Endothelial cell of umbilical vein (primary cell): ENCODE measurements around the gene ZHX3. TPM values are rescaled to one million over a fixed set of nuclear protein-coding genes. Genes with fewer than 3 reads are reported as not detected.

ENCODE experiments used
- Bru-seq: library from RNA; stranded (reverse); fragments of 400-500 nt; gene quantifications from one replicate; lab custom pipeline; 2021; lab: Mats Ljungman, UMichigan
- BruChase-seq, 2 experiments: library from RNA; stranded (reverse); fragments of 400-500 nt; gene quantifications; one replicate each; lab custom pipeline; 2021; lab: Mats Ljungman, UMichigan
- BruUV-seq: library from RNA; stranded (reverse); fragments of 400-500 nt; replicated peaks from 2 replicates; lab custom pipeline; 2021; lab: Mats Ljungman, UMichigan
- CTCF ChIA-PET: fragments of 300-600, 350-600 bp; sonication (Branson Sonifier 250); formaldehyde crosslinking; loops from one replicate; lab custom pipeline; 2021; ENCODE audit warnings: antibody characterized with exemption, inconsistent platforms; lab: Charles Lee
- POLR2A ChIA-PET: fragments of 300-600, 350-600 bp; sonication (Branson Sonifier 250); formaldehyde crosslinking; loops from one replicate; lab custom pipeline; 2021; ENCODE audit warnings: antibody characterized with exemption, inconsistent platforms; lab: Charles Lee
- DNase-seq: peaks from one replicate; pipeline ENCODE4 v3.0.0-alpha.2; 2011; ENCODE audit warnings: low read depth, low spot score
- FAIRE-seq: peaks from 2 replicates; lab custom pipeline; 2011; peaks lifted over from hg19 to GRCh38; lab: Jason Lieb, UNC
- H2AFZ ChIP-seq: 2 replicates; pipeline ENCODE4 v1.6.0; 2012; ENCODE audit warnings: low read depth, low read length, control low read depth, inconsistent platforms
- H3K27ac ChIP-seq: 2 replicates; pipeline ENCODE4 v1.5.1; 2011; ENCODE audit warnings: low read depth, mild to moderate bottlenecking, control low read depth, low read length, moderate library complexity; ENCODE audit not compliant: insufficient read depth
- H3K27me3 ChIP-seq, 2 experiments: 2 replicates each; pipeline versions ENCODE4 v1.6.0 to v1.6.1; 2011; ENCODE audit warnings: low read length in 2 of 2, mixed read lengths in 1 of 2; ENCODE audit not compliant: control insufficient read depth in 2 of 2, insufficient read depth in 2 of 2
- H3K36me3 ChIP-seq, 2 experiments: 2 replicates in 1 of 2; 3 replicates in 1 of 2; pipeline ENCODE4 v1.5.1; 2011; ENCODE audit warnings: low read length in 2 of 2, mild to moderate bottlenecking in 1 of 2, moderate library complexity in 1 of 2; ENCODE audit not compliant: control insufficient read depth in 2 of 2, insufficient read depth in 2 of 2; ENCODE audit errors: extremely low read depth in 1 of 2
- H3K4me1 ChIP-seq: 3 replicates; pipeline ENCODE4 v1.5.1; 2011; ENCODE audit warnings: mild to moderate bottlenecking, low read length; ENCODE audit not compliant: control insufficient read depth, insufficient read depth; ENCODE audit errors: extremely low read depth
- H3K4me2 ChIP-seq: 2 replicates; pipeline ENCODE4 v1.6.1; 2011; ENCODE audit warnings: low read length, control low read depth, mixed read lengths; ENCODE audit not compliant: insufficient read depth
- H3K4me3 ChIP-seq, 3 experiments: fragments of 200-600 bp in 1 of 3; sonication (generic), shearing (Covaris generic) in 1 of 3; replicated peaks in 1 of 3; 2 replicates each; pipeline ENCODE4 v1.5.1; 2011 to 2016; ENCODE audit warnings: control low read depth in 3 of 3, low read length in 3 of 3, mild to moderate bottlenecking in 2 of 3, inconsistent platforms in 1 of 3, low read depth in 1 of 3, moderate library complexity in 1 of 3; ENCODE audit not compliant: insufficient read depth in 1 of 3
- H3K79me2 ChIP-seq: 2 replicates; pipeline ENCODE4 v1.6.0; 2012; ENCODE audit warnings: low read length, inconsistent platforms; ENCODE audit not compliant: control insufficient read depth, insufficient read depth
- H3K9ac ChIP-seq: replicated peaks from 2 replicates; pipeline ENCODE3; 2011; ENCODE audit warnings: low read length, control low read depth; ENCODE audit not compliant: insufficient read depth; ENCODE audit errors: extremely low read depth
- H3K9me1 ChIP-seq: replicated peaks from 3 replicates; pipeline ENCODE4 v1.6.0; 2011; ENCODE audit warnings: mild to moderate bottlenecking, low read length; ENCODE audit not compliant: control insufficient read depth, insufficient read depth; ENCODE audit errors: extremely low read depth
- H3K9me3 ChIP-seq: replicated peaks from 2 replicates; pipeline ENCODE4 v1.5.1; 2012; ENCODE audit warnings: low read length, inconsistent platforms; ENCODE audit not compliant: control insufficient read depth, insufficient read depth
- H4K20me1 ChIP-seq: replicated peaks from 2 replicates; pipeline ENCODE3; 2011; ENCODE audit warnings: mild to moderate bottlenecking, low read length; ENCODE audit not compliant: control insufficient read depth, insufficient read depth; ENCODE audit errors: extremely low read depth
- EZH2 ChIP-seq: IDR thresholded peaks from 2 replicates; pipeline ENCODE4 v1.6.1; 2012; ENCODE audit warnings: borderline replicate concordance, low read depth, mild to moderate bottlenecking, moderate library complexity, low read length, inconsistent platforms; ENCODE audit not compliant: severe bottlenecking
- FOS ChIP-seq: IDR thresholded peaks from 2 replicates; pipeline ENCODE4 v1.6.1; 2011; ENCODE audit warnings: mild to moderate bottlenecking, low read length, moderate library complexity, borderline replicate concordance; ENCODE audit not compliant: insufficient read depth
- GATA2 ChIP-seq: IDR thresholded peaks from 2 replicates; pipeline ENCODE4 v1.7.0; 2011; ENCODE audit warnings: low read depth, mild to moderate bottlenecking, moderate library complexity, mixed read lengths, low read length; ENCODE audit not compliant: insufficient read length, insufficient read depth
- JUN ChIP-seq: IDR thresholded peaks from 2 replicates; pipeline ENCODE4 v1.6.1; 2011; ENCODE audit warnings: borderline replicate concordance, low read depth; ENCODE audit not compliant: insufficient read length, insufficient read depth
- MAX ChIP-seq: IDR thresholded peaks from 2 replicates; pipeline ENCODE4 v1.6.1; 2011; ENCODE audit not compliant: insufficient read depth, insufficient read length
- MYC ChIP-seq: IDR thresholded peaks from one replicate; pipeline ENCODE4 v1.6.1; 2011; ENCODE audit warnings: mild to moderate bottlenecking, low read depth, low read length
- POLR2A ChIP-seq: IDR thresholded peaks from 2 replicates; pipeline ENCODE4 v1.6.1; 2012; ENCODE audit warnings: low read depth, mild to moderate bottlenecking, control low read depth, low read length
- POLR2AphosphoS5 ChIP-seq: IDR thresholded peaks from 2 replicates; pipeline ENCODE4 v1.6.1; 2012; ENCODE audit warnings: low read depth, mild to moderate bottlenecking, control low read depth, low read length, moderate library complexity; ENCODE audit not compliant: insufficient read depth
- dilution Hi-C: fragments of 300-500 bp; cut with MboI; formaldehyde crosslinking; loops from one replicate; pipeline ENCODE4 v1.15.0; 2019; ENCODE audit warnings: low sequenced_read_pairs; ENCODE audit not compliant: extremely low pct_ligation_motif_present
- intact Hi-C: fragments of 100-400 bp; cut with micrococcal nuclease; formaldehyde crosslinking; loops from one replicate; pipeline ENCODE4 v1.10.0; 2022
- long read RNA-seq: library from polyadenylated mRNA; stranded (forward); transcript quantifications from one replicate; pipeline ENCODE4 v2.0.0, GENCODE V29; 2021
- polyA minus RNA-seq, 3 experiments: library from RNA; depleted of rRNA, polyadenylated mRNA; stranded (reverse); fragments of >200 nt; gene quantifications; 1 replicate in 1 of 3; 2 replicates in 2 of 3; pipeline ENCODE4 v1.2.3, GENCODE V29; 2011
- polyA plus RNA-seq, 4 experiments: library from polyadenylated mRNA; depleted of rRNA in 3 of 4; stranded (reverse) in 3 of 4; unstranded in 1 of 4; fragments of >200 nt; gene quantifications; 2 replicates each; pipeline versions ENCODE4 v1.2.1 to v1.2.3, GENCODE V29; 2011 to 2012; ENCODE audit warnings: missing spikeins in 1 of 4
- total RNA-seq: library from RNA; stranded (reverse); gene quantifications from 2 replicates; pipeline ENCODE4 v1.2.3, GENCODE V29; 2021
- TF ChIP-seq, protein P1 (sequence below), 2 donors: IDR thresholded peaks; 1 replicate in 1 of 2; 2 replicates in 1 of 2; pipeline ENCODE4 v1.5.1; 2011; ENCODE audit warnings: low read length in 2 of 2, mild to moderate bottlenecking in 2 of 2, moderate library complexity in 2 of 2, control low read depth in 1 of 2, inconsistent platforms in 1 of 2, low read depth in 1 of 2; ENCODE audit not compliant: insufficient read depth in 1 of 2; ENCODE audit errors: extremely low read depth in 1 of 2

The ZHX3 gene
- total RNA-seq = 15.1 and 17.8 TPM in 2 replicates
- polyA plus RNA-seq = 6.5 and 7.4 TPM in 2 replicates
- polyA plus RNA-seq (2011; cell fraction: cytosol; rRNA removed) = 9.1 and 10.4 TPM in 2 replicates
- polyA plus RNA-seq (2011; cell fraction: nucleus; rRNA removed) = 19.0 and 20.1 TPM in 2 replicates
- 9.4 and 9.7 TPM in 2 replicates for polyA plus RNA-seq (2012)
- polyA minus RNA-seq = 27.4 and 30.2 TPM in 2 replicates
- polyA minus RNA-seq (2011; cell fraction: cytosol; rRNA and poly(A)+ RNA removed) = 8.8 TPM
- 19.5 and 19.7 TPM in 2 replicates for polyA minus RNA-seq (2011; cell fraction: nucleus; rRNA and poly(A)+ RNA removed)
- percentile 73 among the genes with signal in this experiment for Bru-seq, nascent RNA
- percentile 64 among the genes with signal in this experiment for BruChase-seq, experiment 1, labeled RNA remaining after a 6-hour chase
- BruChase-seq, experiment 2, labeled RNA remaining after a 2-hour chase = percentile 67 among the genes with signal in this experiment
- long read RNA-seq, full-length matches to known transcripts = 3 of 24 reads
- long read RNA-seq, partial matches to known transcripts = 10 of 24 reads
- long read RNA-seq, other reads (novel, unspliced or antisense) = 11 of 24 reads

DNA sequence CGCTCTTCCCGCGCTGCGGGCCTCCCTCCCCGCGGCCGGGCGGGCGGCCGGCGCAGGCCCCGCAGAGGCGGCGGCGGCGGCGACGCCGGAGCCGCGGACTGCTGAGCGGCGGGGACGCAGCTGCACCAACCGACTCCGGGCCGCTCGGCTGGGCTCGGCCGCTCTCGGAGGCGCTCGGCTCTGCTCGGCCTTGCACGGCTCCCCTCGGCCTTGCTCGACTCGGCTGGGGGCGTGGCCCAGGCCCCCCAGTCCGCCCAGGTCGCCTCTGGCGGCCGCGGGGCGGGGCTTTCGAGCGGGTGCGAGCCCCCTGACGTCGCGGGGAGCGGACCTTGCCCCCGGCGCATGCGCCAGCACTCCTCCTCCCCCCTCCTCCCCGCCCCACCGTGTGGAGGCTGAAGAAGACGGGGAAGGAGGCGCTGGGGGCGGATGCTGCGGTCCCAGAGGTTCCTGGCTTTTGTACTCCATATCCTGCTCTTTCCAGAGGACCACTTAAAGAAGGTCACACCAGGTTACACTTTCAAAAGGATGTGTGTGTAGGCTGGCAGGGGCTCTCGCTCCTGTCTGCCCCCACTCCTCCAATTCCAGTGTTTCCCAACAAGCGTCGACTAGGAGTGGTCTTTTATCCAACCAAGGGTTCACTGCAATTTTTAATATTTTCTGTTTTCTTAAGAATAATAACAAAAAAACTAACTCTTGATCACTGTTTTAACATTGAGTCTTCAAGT lies at the start of gene ZHX3:
TSS of gene ZHX3 (minus strand) at position 186 of the 725 bp plus-strand sequence. CDS start 112,815 bp downstream, outside the sequence.
- H3K4me2 ChIP-seq = peak within 1 kb of the TSS; percentile 90
- peaks cover 18% of the 10 kb centered on the region for H3K4me1 ChIP-seq
- H3K9ac ChIP-seq = peak within 1 kb of the TSS; percentile 62
- peak within 1 kb of the TSS; percentile 70 for H3K27ac ChIP-seq
- TF ChIP-seq POLR2A (peak; percentile 82), POLR2AphosphoS5 (peak; percentile 62), JUN (no peak)
- peak within 1 kb of the TSS; percentile 77 for H2AFZ ChIP-seq
- H3K9me1 ChIP-seq = no peaks in the 10 kb centered on the region
- peaks cover 20% of the 10 kb centered on the region for H3K79me2 ChIP-seq
- DNase-seq = peak; percentile 97
- no peaks in the 10 kb centered on the region for H4K20me1 ChIP-seq
- H3K4me3 ChIP-seq = peak within 1 kb of the TSS; percentile 76 to 87 (median 79)
- H3K27me3 ChIP-seq = no peaks in the 10 kb centered on the region
- FAIRE-seq = peak; percentile 91
- BruUV-seq = no TSS peak
- H3K9me3 ChIP-seq = no peaks in the 10 kb centered on the region
- intact Hi-C loops (loop anchor here (1.0 kb wide), 3 partner anchors 12 to 68 kb away; partner anchors contain the start of gene LPIN3), dilution Hi-C loops (no loop called here)
- ChIA-PET POLR2A (no interaction called here), CTCF (interaction anchor here (0.7 to 2.6 kb wide), 7 partner anchors 12 to 145 kb away, joined by 3 to 14 read pairs (median 4); no protein-coding TSS in a partner anchor)
- no peaks in the 10 kb centered on the region for H3K36me3 ChIP-seq

DNA sequence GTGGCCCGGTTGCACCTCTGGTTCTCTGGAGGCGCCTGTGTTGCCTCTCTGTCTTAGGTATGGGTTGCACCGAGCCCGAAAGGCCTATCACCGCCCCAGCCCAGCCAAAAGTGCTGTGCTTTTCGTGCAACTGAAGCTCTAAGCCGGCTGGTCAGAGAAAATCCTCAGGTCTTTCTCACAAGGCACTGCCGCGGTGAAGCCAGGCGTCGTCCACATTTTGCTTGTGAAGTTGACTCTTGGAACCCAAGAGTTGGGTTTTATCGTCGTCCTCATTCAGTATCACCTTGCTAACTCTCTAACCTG lies 49.8 kb upstream of the ZHX3 start:
- H3K36me3 ChIP-seq = no peaks in the 10 kb centered on the region
- DNase-seq (no peak), FAIRE-seq (no peak)
- ChIA-PET CTCF (interaction anchor here (0.8 to 0.9 kb wide), 2 partner anchors 194 to 232 kb away, joined by 3 read pairs; no protein-coding TSS in a partner anchor), POLR2A (no interaction called here)
- BruUV-seq = no TSS peak
- H3K4me1 ChIP-seq = no peaks in the 10 kb centered on the region
- TF ChIP-seq JUN (no peak), EZH2 (no peak), MAX (no peak), MYC (no peak), FOS (no peak), POLR2AphosphoS5 (no peak), GATA2 (no peak), POLR2A (no peak)
- TF ChIP-seq, protein P1, sequence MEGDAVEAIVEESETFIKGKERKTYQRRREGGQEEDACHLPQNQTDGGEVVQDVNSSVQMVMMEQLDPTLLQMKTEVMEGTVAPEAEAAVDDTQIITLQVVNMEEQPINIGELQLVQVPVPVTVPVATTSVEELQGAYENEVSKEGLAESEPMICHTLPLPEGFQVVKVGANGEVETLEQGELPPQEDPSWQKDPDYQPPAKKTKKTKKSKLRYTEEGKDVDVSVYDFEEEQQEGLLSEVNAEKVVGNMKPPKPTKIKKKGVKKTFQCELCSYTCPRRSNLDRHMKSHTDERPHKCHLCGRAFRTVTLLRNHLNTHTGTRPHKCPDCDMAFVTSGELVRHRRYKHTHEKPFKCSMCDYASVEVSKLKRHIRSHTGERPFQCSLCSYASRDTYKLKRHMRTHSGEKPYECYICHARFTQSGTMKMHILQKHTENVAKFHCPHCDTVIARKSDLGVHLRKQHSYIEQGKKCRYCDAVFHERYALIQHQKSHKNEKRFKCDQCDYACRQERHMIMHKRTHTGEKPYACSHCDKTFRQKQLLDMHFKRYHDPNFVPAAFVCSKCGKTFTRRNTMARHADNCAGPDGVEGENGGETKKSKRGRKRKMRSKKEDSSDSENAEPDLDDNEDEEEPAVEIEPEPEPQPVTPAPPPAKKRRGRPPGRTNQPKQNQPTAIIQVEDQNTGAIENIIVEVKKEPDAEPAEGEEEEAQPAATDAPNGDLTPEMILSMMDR (IDR thresholded peaks at IDR 0.05; ENCODE audit: extremely low read depth in 1 of 2, insufficient read depth in 1 of 2, low read depth in 1 of 2, low read length in 2 of 2) = no peak
- no peak overlapping the region for H3K4me3 ChIP-seq
- H4K20me1 ChIP-seq = no peaks in the 10 kb centered on the region
- no peaks in the 10 kb centered on the region for H3K9me3 ChIP-seq
- H3K9me1 ChIP-seq = no peaks in the 10 kb centered on the region
- intact Hi-C loops (no loop called here), dilution Hi-C loops (no loop called here)
- H2AFZ ChIP-seq = no peak overlapping the region
- H3K9ac ChIP-seq = no peak overlapping the region
- H3K4me2 ChIP-seq = no peak overlapping the region
- peaks cover 27 to 34% of the 10 kb centered on the region in 2 experiments for H3K27me3 ChIP-seq
- H3K79me2 ChIP-seq = no peaks in the 10 kb centered on the region
- no peak overlapping the region for H3K27ac ChIP-seq
